OCI-LY3 (cell line): ENCODE results near the gene CCDC43.
"Not testable (repeated sequence)": the region's sequence is repeated elsewhere in the genome, so short reads cannot be mapped to it uniquely, and the experiment has no call there.

Experiments used
- H2AFZ ChIP-seq: fragments of 200-600, 300-600 bp; shearing (Covaris generic); 2 replicates; pipeline ENCODE4 v1.6.0; 2014; ENCODE audit warnings: antibody characterized with exemption, low read depth, low read length
- H3K27ac ChIP-seq: fragments of 200-600, 300-600 bp; sonication (generic); 2 replicates; pipeline ENCODE4 v1.5.1; 2014; ENCODE audit warnings: mild to moderate bottlenecking, low read length, moderate library complexity, mixed read lengths
- H3K27me3 ChIP-seq: fragments of 200-600, 300-600 bp; sonication (generic); 2 replicates; pipeline ENCODE4 v1.6.1; 2014; ENCODE audit warnings: low read depth, low read length, mixed read lengths
- H3K36me3 ChIP-seq: fragments of 200-600, 300-600 bp; sonication (generic); replicated peaks from 2 replicates; pipeline ENCODE3; 2014; ENCODE audit warnings: low read depth, low read length, mixed read lengths
- H3K4me1 ChIP-seq: fragments of 300-600, 200-600 bp; sonication (generic); 2 replicates; pipeline ENCODE4 v1.6.1; 2014; ENCODE audit warnings: low read length, mixed read lengths
- H3K4me2 ChIP-seq: fragments of 200-600, 300-600 bp; sonication (generic); 2 replicates; pipeline ENCODE4 v1.6.1; 2014; ENCODE audit warnings: low read length, mixed read lengths
- H3K4me3 ChIP-seq: fragments of 300-600, 200-600 bp; sonication (generic); 2 replicates; pipeline ENCODE4 v1.5.1; 2014; ENCODE audit warnings: antibody characterized with exemption, mild to moderate bottlenecking, low read length, moderate library complexity
- H3K79me2 ChIP-seq: fragments of 300-600, 200-600 bp; shearing (Covaris generic); 2 replicates; pipeline ENCODE4 v1.6.1; 2014; ENCODE audit warnings: mild to moderate bottlenecking, low read length, mixed read lengths
- H3K9ac ChIP-seq: fragments of 300-600, 200-600 bp; shearing (Covaris generic); 2 replicates; pipeline ENCODE4 v1.6.0; 2014; ENCODE audit warnings: mild to moderate bottlenecking, low read length, moderate library complexity
- H3K9me3 ChIP-seq: fragments of 200-600, 300-600 bp; shearing (Covaris generic); 2 replicates; pipeline ENCODE4 v1.6.1; 2014; ENCODE audit warnings: low read length, mixed read lengths; ENCODE audit not compliant: insufficient read depth
- H4K20me1 ChIP-seq: fragments of 200-600, 300-600 bp; sonication (generic); 2 replicates; pipeline ENCODE4 v1.6.1; 2016; ENCODE audit warnings: low read length, mixed read lengths; ENCODE audit not compliant: insufficient read depth
- EZH2phosphoT487 ChIP-seq: fragments of 200-600 bp; shearing (Covaris generic); IDR thresholded peaks from 2 replicates; pipeline ENCODE4 v1.6.1; 2018; ENCODE audit warnings: antibody characterized with exemption, mixed run types, low read depth
- TF ChIP-seq, protein P1 (sequence below): fragments of 200-600, 300-600 bp; sonication (generic); IDR thresholded peaks from 2 replicates; pipeline ENCODE4 v1.5.1; 2014; ENCODE audit warnings: antibody characterized with exemption, low read length, low read depth

The CCDC43 gene

GRCh38 chr17:44734272-44734671 is 44.7 kb upstream of the CCDC43 start:
- H4K20me1 ChIP-seq: no peaks in the 10 kb centered on the region
- no peak overlapping the region for H2AFZ ChIP-seq
- H3K79me2 ChIP-seq: no peaks in the 10 kb centered on the region
- no peaks in the 10 kb centered on the region for H3K9me3 ChIP-seq
- H3K27me3 ChIP-seq: no peaks in the 10 kb centered on the region
- TF ChIP-seq EZH2phosphoT487: no peak
- TF ChIP-seq, protein P1, sequence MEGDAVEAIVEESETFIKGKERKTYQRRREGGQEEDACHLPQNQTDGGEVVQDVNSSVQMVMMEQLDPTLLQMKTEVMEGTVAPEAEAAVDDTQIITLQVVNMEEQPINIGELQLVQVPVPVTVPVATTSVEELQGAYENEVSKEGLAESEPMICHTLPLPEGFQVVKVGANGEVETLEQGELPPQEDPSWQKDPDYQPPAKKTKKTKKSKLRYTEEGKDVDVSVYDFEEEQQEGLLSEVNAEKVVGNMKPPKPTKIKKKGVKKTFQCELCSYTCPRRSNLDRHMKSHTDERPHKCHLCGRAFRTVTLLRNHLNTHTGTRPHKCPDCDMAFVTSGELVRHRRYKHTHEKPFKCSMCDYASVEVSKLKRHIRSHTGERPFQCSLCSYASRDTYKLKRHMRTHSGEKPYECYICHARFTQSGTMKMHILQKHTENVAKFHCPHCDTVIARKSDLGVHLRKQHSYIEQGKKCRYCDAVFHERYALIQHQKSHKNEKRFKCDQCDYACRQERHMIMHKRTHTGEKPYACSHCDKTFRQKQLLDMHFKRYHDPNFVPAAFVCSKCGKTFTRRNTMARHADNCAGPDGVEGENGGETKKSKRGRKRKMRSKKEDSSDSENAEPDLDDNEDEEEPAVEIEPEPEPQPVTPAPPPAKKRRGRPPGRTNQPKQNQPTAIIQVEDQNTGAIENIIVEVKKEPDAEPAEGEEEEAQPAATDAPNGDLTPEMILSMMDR: no peak
- H3K4me1 ChIP-seq: peaks cover 27% of the 10 kb centered on the region
- H3K36me3 ChIP-seq: peaks cover 23% of the 10 kb centered on the region
- no peak overlapping the region for H3K4me3 ChIP-seq
- no peak overlapping the region for H3K27ac ChIP-seq
- no peak overlapping the region for H3K4me2 ChIP-seq
- no peak overlapping the region for H3K9ac ChIP-seq

GRCh38 chr17:44733753-44734152 is 44.2 kb upstream of the CCDC43 start:
- Histone ChIP-seq H3K9me3 (no peaks in the 10 kb centered on the region), H2AFZ (no peak overlapping the region), H3K36me3 (peaks cover 23% of the 10 kb centered on the region), H3K4me2 (no peak overlapping the region), H3K27ac (peak overlapping the region; percentile 23; the same call in 1 of the 2 replicates), H3K79me2 (no peaks in the 10 kb centered on the region), H3K27me3 (no peaks in the 10 kb centered on the region), H4K20me1 (no peaks in the 10 kb centered on the region), H3K4me3 (no peak overlapping the region), H3K9ac (no peak overlapping the region), H3K4me1 (peaks cover 21% of the 10 kb centered on the region)
- TF ChIP-seq, protein P1: peak; percentile 70
- TF ChIP-seq EZH2phosphoT487: no peak

GRCh38 chr17:44726121-44726520 is 36.5 kb upstream of the CCDC43 start:
- not testable (repeated sequence) for H3K4me2 ChIP-seq, H2AFZ ChIP-seq, H3K9ac ChIP-seq, H4K20me1 ChIP-seq, H3K9me3 ChIP-seq, H3K79me2 ChIP-seq, H3K4me1 ChIP-seq, H3K27me3 ChIP-seq, H3K4me3 ChIP-seq, H3K27ac ChIP-seq
- H3K36me3 ChIP-seq: peaks cover 22% of the 10 kb centered on the region

GRCh38 chr17:44722254-44722653 is 32.7 kb upstream of the CCDC43 start:
- Histone ChIP-seq H3K27ac (no peak overlapping the region), H3K4me3 (no peak overlapping the region), H4K20me1 (no peaks in the 10 kb centered on the region), H3K27me3 (no peaks in the 10 kb centered on the region), H3K4me1 (no peaks in the 10 kb centered on the region), H3K79me2 (no peaks in the 10 kb centered on the region), H3K9me3 (no peaks in the 10 kb centered on the region), H3K36me3 (peaks cover 14% of the 10 kb centered on the region), H3K4me2 (no peak overlapping the region), H2AFZ (no peak overlapping the region), H3K9ac (no peak overlapping the region)
- TF ChIP-seq EZH2phosphoT487: no peak
- TF ChIP-seq, protein P1: no peak

- Histone ChIP-seq H3K4me2 (no peak overlapping the region), H2AFZ (no peak overlapping the region), H3K9me3 (no peaks in the 10 kb centered on the region), H3K79me2 (no peaks in the 10 kb centered on the region), H3K27ac (no peak overlapping the region), H4K20me1 (no peaks in the 10 kb centered on the region), H3K9ac (no peak overlapping the region), H3K4me1 (no peaks in the 10 kb centered on the region), H3K36me3 (peaks cover 16% of the 10 kb centered on the region), H3K27me3 (no peaks in the 10 kb centered on the region), H3K4me3 (no peak overlapping the region)
- TF ChIP-seq, protein P1: no peak
- TF ChIP-seq EZH2phosphoT487: no peak
Observed at GRCh38 chr17:44719444-44719843, 29.9 kb upstream of the CCDC43 start.
